LNCaP clone FGC (cell line): ENCODE data around the gene ZFAND3.

ENCODE experiments used
- DNase-seq: peaks from one replicate; pipeline ENCODE4 v3.0.0-alpha.2; 2011; ENCODE audit warnings: low read depth
- H3K4me3 ChIP-seq: 2 replicates; pipeline ENCODE4 v1.5.1; 2011; ENCODE audit warnings: mild to moderate bottlenecking, low read depth, low read length, control low read depth
- TF ChIP-seq, protein P1 (sequence below): IDR thresholded peaks from 2 replicates; pipeline ENCODE4 v1.5.1; 2012; ENCODE audit warnings: mild to moderate bottlenecking; ENCODE audit not compliant: control insufficient read depth, insufficient read depth; ENCODE audit errors: extremely low read depth

Gene ZFAND3

DNA sequence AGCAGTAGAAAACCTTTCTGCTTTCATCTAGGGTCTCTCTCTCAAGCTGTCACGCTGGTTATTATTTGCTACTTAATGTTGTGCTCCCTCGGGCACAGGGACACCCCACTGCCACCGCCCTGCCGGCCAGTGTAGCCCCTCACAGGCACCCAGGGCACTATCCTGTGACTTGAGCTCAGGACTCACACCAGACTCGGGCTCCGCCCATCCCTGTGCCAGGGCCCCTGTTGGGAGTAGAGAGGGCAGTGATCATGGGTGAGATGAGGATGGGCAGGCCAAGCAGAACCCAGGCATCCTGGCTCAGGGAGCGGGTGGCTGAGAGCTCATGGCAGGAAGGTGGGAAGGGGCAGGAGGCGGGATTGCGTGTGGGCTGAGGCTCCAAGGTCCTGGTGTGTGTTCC is 371.9 kb downstream of the ZFAND3 start:
- no peak for DNase-seq
- no peak overlapping the region for H3K4me3 ChIP-seq
- TF ChIP-seq, protein P1, sequence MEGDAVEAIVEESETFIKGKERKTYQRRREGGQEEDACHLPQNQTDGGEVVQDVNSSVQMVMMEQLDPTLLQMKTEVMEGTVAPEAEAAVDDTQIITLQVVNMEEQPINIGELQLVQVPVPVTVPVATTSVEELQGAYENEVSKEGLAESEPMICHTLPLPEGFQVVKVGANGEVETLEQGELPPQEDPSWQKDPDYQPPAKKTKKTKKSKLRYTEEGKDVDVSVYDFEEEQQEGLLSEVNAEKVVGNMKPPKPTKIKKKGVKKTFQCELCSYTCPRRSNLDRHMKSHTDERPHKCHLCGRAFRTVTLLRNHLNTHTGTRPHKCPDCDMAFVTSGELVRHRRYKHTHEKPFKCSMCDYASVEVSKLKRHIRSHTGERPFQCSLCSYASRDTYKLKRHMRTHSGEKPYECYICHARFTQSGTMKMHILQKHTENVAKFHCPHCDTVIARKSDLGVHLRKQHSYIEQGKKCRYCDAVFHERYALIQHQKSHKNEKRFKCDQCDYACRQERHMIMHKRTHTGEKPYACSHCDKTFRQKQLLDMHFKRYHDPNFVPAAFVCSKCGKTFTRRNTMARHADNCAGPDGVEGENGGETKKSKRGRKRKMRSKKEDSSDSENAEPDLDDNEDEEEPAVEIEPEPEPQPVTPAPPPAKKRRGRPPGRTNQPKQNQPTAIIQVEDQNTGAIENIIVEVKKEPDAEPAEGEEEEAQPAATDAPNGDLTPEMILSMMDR: no peak

DNA sequence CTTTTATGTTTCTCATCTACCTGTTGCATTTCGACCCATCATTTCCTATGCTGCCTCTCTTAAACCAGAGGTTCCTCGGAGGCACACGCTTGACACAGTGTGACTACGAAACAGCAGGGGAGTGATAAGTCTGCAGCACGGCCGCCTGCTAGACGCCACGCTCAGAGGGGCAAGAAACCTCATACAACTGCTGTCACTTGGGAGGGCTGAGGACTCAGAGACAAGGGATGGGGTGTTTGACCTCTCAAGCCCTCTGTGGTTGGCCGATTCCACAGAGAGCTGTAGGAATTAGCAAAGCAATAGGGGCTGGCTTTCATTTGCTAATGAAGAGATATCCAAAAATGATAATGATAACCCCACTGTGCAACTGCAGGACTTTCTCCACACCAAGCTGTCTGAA is 372.5 kb downstream of the ZFAND3 start:
- no peak overlapping the region for H3K4me3 ChIP-seq
- no peak for DNase-seq
- TF ChIP-seq, protein P1: no peak

DNA sequence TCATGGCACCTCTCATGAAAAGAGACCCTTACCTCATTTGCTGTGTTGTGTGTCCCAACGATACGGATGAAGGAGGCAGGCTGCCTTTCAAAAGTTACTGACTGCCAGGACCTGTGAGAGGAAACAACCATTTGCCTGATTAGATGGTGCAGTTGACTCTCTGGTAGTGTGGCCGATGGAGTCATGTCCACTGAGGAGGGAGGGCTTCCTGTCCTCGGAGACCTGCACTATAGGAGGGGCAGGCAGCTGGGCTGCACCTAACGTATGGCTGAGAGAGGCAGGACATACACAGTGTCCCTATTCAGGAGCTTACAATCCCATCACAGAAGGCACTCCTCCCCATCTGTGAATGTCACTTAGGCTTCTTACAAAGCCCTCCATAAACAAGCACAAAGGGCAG is 373.0 kb downstream of the ZFAND3 start:
- DNase-seq: no peak
- H3K4me3 ChIP-seq: no peak overlapping the region
- TF ChIP-seq, protein P1: no peak

- H3K4me3 ChIP-seq: no peak overlapping the region
- DNase-seq: no peak
- TF ChIP-seq, protein P1: no peak
Measured at GRCh38 chr6:38193051-38193450, 373.5 kb downstream of the ZFAND3 start.

DNA sequence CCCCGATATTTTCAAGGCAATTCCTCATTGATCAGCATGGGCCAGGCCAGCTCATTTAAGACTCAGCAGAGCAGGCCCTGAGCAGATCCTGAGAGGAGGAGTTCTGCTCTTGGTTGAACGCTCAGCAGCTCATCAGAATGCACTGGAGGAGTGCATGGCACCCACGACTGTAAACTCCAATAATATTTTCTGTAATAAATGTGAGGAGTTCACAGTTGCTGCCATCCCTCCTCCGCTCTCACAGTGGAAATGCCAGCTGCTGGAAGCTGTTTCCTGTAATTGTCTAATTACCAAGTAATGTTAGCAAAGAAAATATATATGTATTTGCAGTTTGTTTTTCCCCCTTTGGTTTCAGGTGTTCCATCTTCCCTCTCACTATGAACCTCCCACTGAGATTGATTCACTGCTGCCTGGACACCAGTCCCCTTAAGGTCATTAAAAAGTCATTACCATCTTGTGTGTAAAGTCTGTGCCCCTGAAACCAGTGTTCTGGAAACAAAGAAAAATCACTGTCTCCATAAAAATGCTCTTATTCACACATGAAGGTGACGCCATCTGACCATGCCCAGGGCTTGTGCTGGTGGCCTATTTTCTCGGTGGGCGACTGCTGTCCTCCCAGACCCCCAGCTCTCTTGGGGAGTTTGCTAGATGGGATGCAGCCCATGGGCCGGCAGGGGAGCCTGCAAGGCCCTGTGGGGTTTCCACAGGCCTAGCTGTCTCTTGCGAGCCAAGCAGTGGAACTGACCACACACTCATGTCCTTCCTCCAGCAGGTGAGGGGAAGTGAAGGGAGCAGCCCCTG is 374.2 kb downstream of the ZFAND3 start:
- TF ChIP-seq, protein P1: no peak
- no peak overlapping the region for H3K4me3 ChIP-seq
- DNase-seq: no peak

DNA sequence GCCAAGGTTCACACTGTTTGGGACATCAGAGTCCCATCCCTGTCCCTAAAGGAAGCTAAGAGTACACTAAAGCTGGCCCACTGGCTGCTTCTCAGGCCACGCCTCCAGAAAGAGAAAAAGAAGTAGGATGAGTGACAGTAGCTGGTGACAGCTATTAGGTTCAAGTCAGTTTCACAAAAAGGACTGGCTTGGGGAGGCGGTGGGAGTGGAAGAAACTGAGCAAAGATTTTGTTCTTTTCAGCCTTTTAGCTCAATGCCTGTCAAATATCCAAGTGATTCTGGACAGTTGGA is 374.7 kb downstream of the ZFAND3 start:
- TF ChIP-seq, protein P1: no peak
- H3K4me3 ChIP-seq: no peak overlapping the region

DNA sequence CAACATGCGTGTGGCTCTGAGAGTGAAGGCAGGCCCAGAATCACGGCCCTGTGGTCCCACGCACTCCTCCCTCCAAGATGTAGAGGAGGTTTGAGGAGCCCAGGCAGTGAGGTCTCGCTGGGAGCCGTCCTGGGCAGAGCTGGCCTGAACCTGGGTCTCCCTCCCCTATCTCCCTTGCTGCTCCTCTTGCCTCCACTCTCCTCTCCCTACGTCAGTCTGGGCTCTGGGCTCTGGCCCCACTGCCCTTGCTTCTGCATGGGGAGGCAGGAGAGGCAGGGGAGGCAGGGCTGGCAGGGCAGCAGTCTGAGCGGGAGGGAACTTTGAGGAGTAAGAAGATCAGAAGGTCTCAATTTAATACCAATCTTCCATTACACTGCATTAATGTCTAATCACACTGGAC is 375.1 kb downstream of the ZFAND3 start:
- TF ChIP-seq, protein P1: no peak
- no peak for DNase-seq
- no peak overlapping the region for H3K4me3 ChIP-seq

More for the DNA sequence above, 374.7 kb downstream of the ZFAND3 start:
- DNase-seq: no peak
